Thymus (tissue), 14 donors: ENCODE results near the gene CCDC80. TPM values are rescaled to one million over a fixed set of nuclear protein-coding genes. Genes with fewer than 3 reads are reported as not detected.

Source experiments
- DNase-seq, 9 donors: peaks; one replicate each; pipeline ENCODE4 v3.0.0-alpha.2; 2013; ENCODE audit warnings: low spot score in 9 of 9, low read depth in 6 of 9, missing footprints in 1 of 9
- H3K27ac ChIP-seq, 2 donors: one replicate each; pipeline ENCODE4 v1.5.1; 2013; ENCODE audit warnings: control low read depth in 1 of 2, low read depth in 1 of 2, low read length in 1 of 2, mild to moderate bottlenecking in 1 of 2, moderate library complexity in 1 of 2
- H3K27me3 ChIP-seq, 2 donors: one replicate each; pipeline ENCODE4 v1.5.1; 2013; ENCODE audit warnings: low read length in 1 of 2; ENCODE audit not compliant: control insufficient read depth in 2 of 2, insufficient read depth in 1 of 2
- H3K36me3 ChIP-seq, 2 donors: one replicate each; pipeline ENCODE4 v1.5.1; 2013; ENCODE audit warnings: low read length in 1 of 2, mild to moderate bottlenecking in 1 of 2, moderate library complexity in 1 of 2; ENCODE audit not compliant: control insufficient read depth in 2 of 2, insufficient read depth in 2 of 2
- H3K4me1 ChIP-seq, 2 donors: one replicate each; pipeline ENCODE4 v1.5.1; 2013; ENCODE audit warnings: low read length in 2 of 2; ENCODE audit not compliant: control insufficient read depth in 2 of 2, insufficient read depth in 2 of 2
- H3K4me3 ChIP-seq, 2 donors: one replicate each; pipeline ENCODE4 v1.5.1; 2013; ENCODE audit warnings: low read length in 2 of 2, control low read depth in 1 of 2, mild to moderate bottlenecking in 1 of 2
- H3K9me3 ChIP-seq, 2 donors: one replicate each; pipeline ENCODE4 v1.5.1; 2013; ENCODE audit warnings: low read length in 1 of 2, mild to moderate bottlenecking in 1 of 2; ENCODE audit not compliant: control insufficient read depth in 2 of 2, insufficient read depth in 1 of 2
- WGBS: extraction: QIAGEN DNeasy Blood & Tissue Kit; methylation state at CpG from one replicate; pipeline ENCODE4 v1.1.7; 2013; 5-methylcytosine and 5-hydroxymethylcytosine counted together
- long read RNA-seq, 10 donors: transcript quantifications; one replicate each; lab custom pipeline, GENCODE V29; 2026
- polyA plus RNA-seq: library from polyadenylated mRNA; stranded (reverse); fragments of 200-250 nt; gene quantifications from one replicate; pipeline ENCODE4 v1.2.3, GENCODE V29; 2013
- total RNA-seq: library from RNA; stranded (reverse); fragments of 120-200 nt; gene quantifications from one replicate; pipeline ENCODE4 v1.2.4, GENCODE V29; 2013
- donor health status: healthy.

The CCDC80 gene, protein sequence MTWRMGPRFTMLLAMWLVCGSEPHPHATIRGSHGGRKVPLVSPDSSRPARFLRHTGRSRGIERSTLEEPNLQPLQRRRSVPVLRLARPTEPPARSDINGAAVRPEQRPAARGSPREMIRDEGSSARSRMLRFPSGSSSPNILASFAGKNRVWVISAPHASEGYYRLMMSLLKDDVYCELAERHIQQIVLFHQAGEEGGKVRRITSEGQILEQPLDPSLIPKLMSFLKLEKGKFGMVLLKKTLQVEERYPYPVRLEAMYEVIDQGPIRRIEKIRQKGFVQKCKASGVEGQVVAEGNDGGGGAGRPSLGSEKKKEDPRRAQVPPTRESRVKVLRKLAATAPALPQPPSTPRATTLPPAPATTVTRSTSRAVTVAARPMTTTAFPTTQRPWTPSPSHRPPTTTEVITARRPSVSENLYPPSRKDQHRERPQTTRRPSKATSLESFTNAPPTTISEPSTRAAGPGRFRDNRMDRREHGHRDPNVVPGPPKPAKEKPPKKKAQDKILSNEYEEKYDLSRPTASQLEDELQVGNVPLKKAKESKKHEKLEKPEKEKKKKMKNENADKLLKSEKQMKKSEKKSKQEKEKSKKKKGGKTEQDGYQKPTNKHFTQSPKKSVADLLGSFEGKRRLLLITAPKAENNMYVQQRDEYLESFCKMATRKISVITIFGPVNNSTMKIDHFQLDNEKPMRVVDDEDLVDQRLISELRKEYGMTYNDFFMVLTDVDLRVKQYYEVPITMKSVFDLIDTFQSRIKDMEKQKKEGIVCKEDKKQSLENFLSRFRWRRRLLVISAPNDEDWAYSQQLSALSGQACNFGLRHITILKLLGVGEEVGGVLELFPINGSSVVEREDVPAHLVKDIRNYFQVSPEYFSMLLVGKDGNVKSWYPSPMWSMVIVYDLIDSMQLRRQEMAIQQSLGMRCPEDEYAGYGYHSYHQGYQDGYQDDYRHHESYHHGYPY
- total RNA-seq, result 13.6 TPM
- polyA plus RNA-seq, result 10.6 TPM
- long read RNA-seq, donor 1, result 0 reads
- long read RNA-seq, donor 2, full-length matches to known transcripts, result 11 of 27 reads
- long read RNA-seq, donor 2, partial matches to known transcripts, result 16 of 27 reads
- long read RNA-seq, donor 2, other reads (novel, unspliced or antisense), result 0 of 27 reads
- long read RNA-seq, donor 3, transcript CCDC80-207 (3 exons, 681 nt), result major isoform, 14 of 21 reads
- long read RNA-seq, donor 3, partial matches to known transcripts, result 7 of 21 reads
- long read RNA-seq, donor 3, other reads (novel, unspliced or antisense), result 0 of 21 reads
- long read RNA-seq, donor 4, partial matches to known transcripts, result 0 of 2 reads
- long read RNA-seq, donor 4, other reads (novel, unspliced or antisense), result 0 of 2 reads
- long read RNA-seq, donor 5, transcript CCDC80-207 (3 exons, 681 nt), result major isoform, 5 of 15 reads
- long read RNA-seq, donor 5, partial matches to known transcripts, result 9 of 15 reads
- long read RNA-seq, donor 5, other reads (novel, unspliced or antisense), result 0 of 15 reads
- long read RNA-seq, donor 6, full-length matches to known transcripts, result 5 of 13 reads
- long read RNA-seq, donor 6, partial matches to known transcripts, result 8 of 13 reads
- long read RNA-seq, donor 6, other reads (novel, unspliced or antisense), result 0 of 13 reads
- long read RNA-seq, donor 7, transcript CCDC80-207 (3 exons, 681 nt), result major isoform, 6 of 6 reads
- long read RNA-seq, donor 7, partial matches to known transcripts, result 0 of 6 reads
- long read RNA-seq, donor 7, other reads (novel, unspliced or antisense), result 0 of 6 reads
- long read RNA-seq, donor 8, partial matches to known transcripts, result 0 of 2 reads
- long read RNA-seq, donor 8, other reads (novel, unspliced or antisense), result 0 of 2 reads
- long read RNA-seq, donor 9, partial matches to known transcripts, result 6 of 10 reads
- long read RNA-seq, donor 9, other reads (novel, unspliced or antisense), result 0 of 10 reads
- long read RNA-seq, donor 10, partial matches to known transcripts, result 0 of 4 reads
- long read RNA-seq, donor 10, other reads (novel, unspliced or antisense), result 0 of 4 reads

DNA sequence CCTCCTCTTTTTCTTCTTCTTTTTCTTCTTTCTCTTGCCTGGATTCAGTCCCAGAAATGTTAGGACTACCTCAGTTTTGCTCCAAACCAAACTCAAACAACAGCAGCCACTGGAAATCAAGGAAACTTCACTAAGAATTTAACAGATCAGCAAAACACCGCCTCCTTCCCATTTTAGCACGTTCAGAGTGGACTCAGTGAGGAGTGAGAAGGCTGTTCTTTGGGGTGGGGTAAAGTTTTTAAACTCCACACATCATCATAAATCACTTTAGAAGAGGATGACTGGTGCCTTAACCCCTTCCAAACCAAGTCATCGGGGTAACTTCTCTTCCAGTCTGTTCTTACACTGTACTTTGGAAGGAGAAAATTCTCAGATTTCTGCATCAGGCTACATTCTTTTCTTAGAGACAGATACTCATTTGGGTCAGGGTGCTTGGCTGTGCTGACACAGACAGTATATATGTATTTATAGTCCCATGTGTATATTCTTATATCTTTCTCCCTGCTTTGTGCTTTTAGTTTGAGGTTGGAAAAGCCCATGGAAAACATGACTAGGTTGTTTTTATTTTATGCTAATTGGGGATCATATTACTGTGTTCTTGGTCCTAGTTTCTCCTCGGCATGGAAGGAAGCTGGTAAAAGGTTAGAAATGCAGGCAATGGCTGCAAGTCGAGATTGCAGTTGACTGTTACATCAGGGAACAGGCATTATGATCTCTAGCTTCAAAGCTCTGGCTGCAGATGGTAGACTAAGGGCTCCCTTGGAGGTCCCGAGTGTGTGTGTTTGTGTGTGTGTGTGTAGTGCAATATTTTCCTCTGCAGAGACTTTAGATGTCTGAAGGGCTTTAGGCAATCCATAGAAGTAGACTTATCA is at the start of gene CCDC80:
TSS of gene CCDC80 (minus strand) at position 214 of the 872 bp plus-strand sequence. CDS start 1,238 bp downstream, outside the sequence.
- H3K4me1 ChIP-seq, result peaks cover 0 to 3% of the 10 kb centered on the region in 2 donors
- 34% methylated on average over 6 of the region's 6 CpGs for WGBS

DNA sequence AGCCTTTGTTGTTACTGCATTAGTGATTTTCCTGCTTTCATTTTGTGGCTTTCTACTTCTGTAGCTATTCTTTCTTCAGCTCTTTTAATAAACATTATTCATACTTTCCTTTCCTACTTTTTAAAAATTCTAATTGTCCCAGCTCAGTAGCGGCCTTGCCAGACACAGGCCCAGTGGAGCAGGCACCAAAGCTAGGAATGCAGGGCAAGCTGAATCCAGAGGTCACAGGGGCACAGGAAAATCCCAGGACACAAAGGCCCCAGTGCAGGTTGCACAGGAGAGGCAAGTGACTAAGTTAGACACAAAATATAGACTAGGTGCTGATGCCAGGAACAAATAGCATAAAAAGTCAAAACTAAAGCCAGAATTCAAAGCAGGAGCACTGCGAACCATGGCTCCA is 49.0 kb upstream of the CCDC80 start:
- H3K9me3 ChIP-seq, result no peaks in the 10 kb centered on the region
- H3K4me3 ChIP-seq, result no peak overlapping the region
- H3K27me3 ChIP-seq, result no peaks in the 10 kb centered on the region
- peaks cover 0 to 6% of the 10 kb centered on the region in 2 donors for H3K4me1 ChIP-seq
- no peak for DNase-seq
- 98% methylated on average over 2 of the region's 2 CpGs for WGBS
- peak overlapping the region in 1 of 2 donors; percentile 37 for H3K27ac ChIP-seq
- no peaks in the 10 kb centered on the region for H3K36me3 ChIP-seq

More for the DNA sequence above, at the start of gene CCDC80:
- Histone ChIP-seq H3K36me3 (no peaks in the 10 kb centered on the region), H3K27me3 (peaks cover 0 to 2% of the 10 kb centered on the region in 2 donors), H3K27ac (peak within 1 kb of the TSS in 1 of 2 donors; percentile 36), H3K9me3 (no peaks in the 10 kb centered on the region), H3K4me3 (peak within 1 kb of the TSS in 1 of 2 donors; percentile 12)
- DNase-seq, result no peak

DNA sequence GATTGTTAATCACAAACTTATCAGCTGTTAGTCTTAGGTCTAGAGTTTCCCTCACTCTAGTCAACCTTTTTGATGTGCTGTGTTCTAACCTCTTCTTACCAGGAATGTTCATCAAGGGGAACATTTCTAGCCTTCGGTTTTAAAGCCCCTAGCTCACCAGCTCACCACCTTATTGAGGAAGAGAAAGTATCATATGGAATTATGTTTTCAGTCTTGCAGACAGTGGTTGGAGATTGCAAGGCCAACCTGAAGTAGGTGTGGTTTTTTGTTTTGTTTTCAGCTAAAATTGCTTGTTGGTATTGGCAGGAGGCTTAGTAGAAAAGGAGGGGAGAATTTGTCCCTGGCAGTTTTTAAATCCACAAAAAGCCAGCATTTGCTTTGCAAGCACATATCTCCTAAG is 48.4 kb upstream of the CCDC80 start:
- Histone ChIP-seq H3K27ac (peak overlapping the region in 1 of 2 donors; percentile 33), H3K4me1 (peaks cover 0 to 6% of the 10 kb centered on the region in 2 donors), H3K36me3 (no peaks in the 10 kb centered on the region), H3K27me3 (no peaks in the 10 kb centered on the region), H3K9me3 (no peaks in the 10 kb centered on the region), H3K4me3 (no peak overlapping the region)
- WGBS, result 92% methylated on average over 1 of the region's 1 CpG
- DNase-seq, result no peak

DNA sequence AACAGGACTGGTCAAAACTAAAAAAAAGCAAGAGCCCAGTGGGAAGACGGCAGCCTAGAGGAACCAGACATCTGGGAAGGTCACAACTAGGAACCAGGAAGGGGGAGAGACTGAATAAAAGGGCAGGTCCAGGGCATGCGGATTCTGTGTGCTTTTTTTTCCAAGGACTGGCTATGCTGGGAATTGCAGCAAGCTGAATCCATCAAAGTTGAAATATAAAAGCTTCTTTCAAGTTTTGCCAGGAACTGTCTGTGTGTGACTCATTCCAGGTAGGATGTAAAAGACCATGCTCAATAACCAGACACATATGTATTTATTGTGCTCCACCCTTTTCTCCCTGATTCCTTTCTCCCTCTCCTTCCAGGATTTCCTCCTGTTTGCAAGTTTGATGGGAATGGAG is 47.9 kb upstream of the CCDC80 start:
- WGBS, result 94% methylated on average over 2 of the region's 2 CpGs
- no peak for DNase-seq

DNA sequence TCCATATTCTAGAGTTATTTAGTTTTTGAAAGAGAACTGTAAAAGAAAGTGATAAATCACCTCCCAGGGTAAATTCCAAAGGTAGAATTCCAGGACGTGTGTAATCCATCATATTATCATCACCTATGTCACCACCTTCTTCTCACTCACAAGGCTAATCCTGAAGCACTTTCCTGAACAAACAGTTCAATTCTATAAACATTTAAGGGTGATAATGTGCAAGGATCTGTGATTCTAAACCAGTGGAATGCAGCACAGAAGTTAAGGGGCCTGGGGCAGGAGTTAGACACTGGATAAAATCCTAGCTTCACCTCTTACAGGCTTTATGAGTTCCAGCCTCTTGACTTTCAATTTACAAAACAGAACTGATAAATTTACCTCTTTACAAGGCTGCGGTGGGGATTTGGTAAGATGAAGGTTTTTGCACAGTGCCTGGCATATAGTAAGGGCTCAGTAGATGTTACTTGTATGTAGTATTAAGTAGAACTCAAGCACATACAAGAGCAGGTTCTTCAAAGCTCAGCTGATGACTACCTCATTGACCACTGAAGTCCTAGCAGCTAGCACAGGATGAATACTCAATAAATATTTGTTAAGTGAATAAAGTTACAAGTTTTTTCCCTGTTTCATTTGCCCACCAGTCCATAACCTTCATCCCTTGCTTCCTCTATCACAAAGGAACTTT is 47.3 kb upstream of the CCDC80 start:
- H3K27me3 ChIP-seq, result no peaks in the 10 kb centered on the region
- H3K27ac ChIP-seq, result no peak overlapping the region
- peaks cover 0 to 6% of the 10 kb centered on the region in 2 donors for H3K4me1 ChIP-seq
- H3K9me3 ChIP-seq, result no peaks in the 10 kb centered on the region
- DNase-seq, result no peak
- 94% methylated on average over 2 of the region's 2 CpGs for WGBS
- no peak overlapping the region for H3K4me3 ChIP-seq
- no peaks in the 10 kb centered on the region for H3K36me3 ChIP-seq

More for the DNA sequence above, 47.9 kb upstream of the CCDC80 start:
- Histone ChIP-seq H3K27ac (no peak overlapping the region), H3K36me3 (no peaks in the 10 kb centered on the region), H3K9me3 (no peaks in the 10 kb centered on the region), H3K27me3 (no peaks in the 10 kb centered on the region), H3K4me1 (peaks cover 0 to 6% of the 10 kb centered on the region in 2 donors), H3K4me3 (no peak overlapping the region)

DNA sequence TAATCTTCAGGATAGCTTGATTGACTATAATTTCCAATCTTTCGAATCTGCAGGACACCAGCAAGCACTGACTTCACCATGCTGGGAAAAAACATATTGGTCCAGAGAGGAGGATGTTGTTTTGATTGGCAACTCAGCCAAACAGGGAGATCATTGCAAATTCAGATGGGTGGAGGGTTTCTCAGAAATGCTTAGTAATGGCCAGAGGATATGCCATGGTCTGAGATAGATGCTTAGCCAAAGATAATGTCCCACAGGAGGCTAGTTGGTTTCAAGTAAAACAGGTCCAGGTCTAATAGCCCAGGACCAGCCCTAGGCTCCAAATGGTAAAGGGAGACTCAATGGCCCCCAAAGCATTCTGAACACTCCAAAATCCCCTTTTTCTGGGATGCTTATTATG is 46.7 kb upstream of the CCDC80 start:
- 99% methylated on average over 1 of the region's 1 CpG for WGBS
- no peaks in the 10 kb centered on the region for H3K36me3 ChIP-seq
- H3K4me1 ChIP-seq, result peaks cover 0 to 6% of the 10 kb centered on the region in 2 donors

DNA sequence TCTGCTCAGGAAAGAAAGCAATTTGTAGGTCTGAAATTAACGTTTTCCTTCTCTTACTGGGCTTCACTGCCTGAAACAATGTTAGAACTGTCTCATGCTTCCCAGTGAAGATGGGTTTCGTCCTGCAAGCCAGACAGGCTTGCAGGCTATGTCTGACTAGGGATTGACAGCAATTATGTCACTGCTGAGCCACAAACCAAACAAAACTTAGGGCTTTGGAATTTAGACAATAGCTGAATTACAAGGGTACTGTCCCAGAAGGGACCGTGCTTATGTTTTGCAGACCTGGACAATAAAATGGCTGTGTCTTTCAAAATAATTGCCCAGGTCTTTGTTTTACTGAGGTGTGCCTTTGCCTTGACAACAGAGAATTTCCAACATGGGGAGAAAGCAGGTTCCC is 46.3 kb upstream of the CCDC80 start:
- no peak for DNase-seq
- no peaks in the 10 kb centered on the region for H3K9me3 ChIP-seq
- WGBS, result 82% methylated on average over 3 of the region's 3 CpGs
- no peaks in the 10 kb centered on the region for H3K36me3 ChIP-seq
- peaks cover 0 to 6% of the 10 kb centered on the region in 2 donors for H3K4me1 ChIP-seq
- no peak overlapping the region for H3K27ac ChIP-seq
- H3K27me3 ChIP-seq, result no peaks in the 10 kb centered on the region
- no peak overlapping the region for H3K4me3 ChIP-seq

More for the DNA sequence above, 46.7 kb upstream of the CCDC80 start:
- Histone ChIP-seq H3K4me3 (no peak overlapping the region), H3K27ac (no peak overlapping the region), H3K9me3 (no peaks in the 10 kb centered on the region), H3K27me3 (no peaks in the 10 kb centered on the region)
- no peak for DNase-seq
